SK-N-SH (cell line): Measurements from ENCODE around the gene ST13. TPM values are rescaled to one million over a fixed set of nuclear protein-coding genes. Genes with fewer than 3 reads are reported as not detected.

Source experiments
- CTCF ChIA-PET: fragments of 300-600, 350-600 bp; formaldehyde crosslinking; extraction: SDS; loops from one replicate; lab custom pipeline; 2021; lab: Yijun Ruan, JAX
- POLR2A ChIA-PET: fragments of 350-600 bp; sonication (Branson Sonifier 250); formaldehyde crosslinking; extraction: SDS; loops from one replicate; lab custom pipeline; 2020; ENCODE audit warnings: antibody characterized with exemption, inconsistent platforms; lab: Yijun Ruan, JAX
- DNase-seq: peaks from one replicate; pipeline ENCODE4 v3.0.0; 2012
- H2AFZ ChIP-seq: fragments of 200-600 bp; sonication (generic); 2 replicates; pipeline ENCODE4 v1.8.1; 2016; ENCODE audit warnings: antibody characterized with exemption, mild to moderate bottlenecking, low read depth
- H3F3A ChIP-seq: fragments of 200-600 bp; sonication (generic); replicated peaks from 2 replicates; pipeline ENCODE3; 2016; ENCODE audit warnings: antibody characterized with exemption, mild to moderate bottlenecking; ENCODE audit not compliant: insufficient read depth
- H3K27ac ChIP-seq, 2 experiments: fragments of 200-500 bp in 1 of 2; fragments of 200-600 bp in 1 of 2; sonication (Bioruptor generic) in 1 of 2; sonication (generic), shearing (Covaris generic) in 1 of 2; 2 replicates each; pipeline versions ENCODE4 v1.5.1 to v1.6.1; 2014 to 2016; ENCODE audit warnings: low read depth in 2 of 2, inconsistent platforms in 1 of 2, low read length in 1 of 2, mild to moderate bottlenecking in 1 of 2, mixed read lengths in 1 of 2
- H3K27me3 ChIP-seq: fragments of 200-600 bp; sonication (generic), shearing (Covaris generic); 2 replicates; pipeline ENCODE4 v1.6.1; 2016; ENCODE audit warnings: mixed run types; ENCODE audit not compliant: insufficient read depth
- H3K36me3 ChIP-seq, 2 experiments: fragments of 200-500 bp in 1 of 2; fragments of 200-600 bp in 1 of 2; sonication (Bioruptor generic) in 1 of 2; sonication (generic) in 1 of 2; replicated peaks in 1 of 2; 2 replicates each; pipeline versions ENCODE3 to v1.5.1; 2014 to 2016; ENCODE audit warnings: low read length in 1 of 2, mild to moderate bottlenecking in 1 of 2; ENCODE audit not compliant: insufficient read depth in 2 of 2, control insufficient read depth in 1 of 2
- H3K4me1 ChIP-seq, 2 experiments: fragments of 200-500 bp in 1 of 2; fragments of 200-600 bp in 1 of 2; sonication (Bioruptor generic) in 1 of 2; sonication (generic), shearing (Covaris generic) in 1 of 2; 2 replicates each; pipeline versions ENCODE4 v1.5.1 to v1.6.1; 2014 to 2016; ENCODE audit warnings: low read depth in 1 of 2, low read length in 1 of 2, mixed run types in 1 of 2; ENCODE audit not compliant: insufficient read depth in 2 of 2, control insufficient read depth in 1 of 2
- H3K4me2 ChIP-seq: fragments of 200-600 bp; sonication (generic), shearing (Covaris generic); 2 replicates; pipeline ENCODE4 v1.6.1; 2017; ENCODE audit warnings: mixed run types
- H3K4me3 ChIP-seq, 2 experiments: fragments of 200-500 bp in 1 of 2; fragments of 200-600 bp in 1 of 2; sonication (Bioruptor generic) in 1 of 2; sonication (generic), shearing (Covaris generic) in 1 of 2; 2 replicates each; pipeline versions ENCODE4 v1.5.1 to v1.8.1; 2014 to 2016; ENCODE audit warnings: low read depth in 2 of 2, inconsistent platforms in 1 of 2, low read length in 1 of 2, mild to moderate bottlenecking in 1 of 2, mixed read lengths in 1 of 2, moderate library complexity in 1 of 2
- H3K79me2 ChIP-seq: fragments of 200-600 bp; sonication (generic); 2 replicates; pipeline ENCODE4 v1.8.1; 2017; ENCODE audit warnings: mild to moderate bottlenecking; ENCODE audit not compliant: insufficient read depth
- H3K9ac ChIP-seq: fragments of 200-600 bp; sonication (generic); 2 replicates; pipeline ENCODE4 v1.6.1; 2017; ENCODE audit warnings: mixed run types
- H3K9me2 ChIP-seq: fragments of 200-600 bp; sonication (generic); 2 replicates; pipeline ENCODE4 v1.6.1; 2017; ENCODE audit warnings: mixed run types
- H3K9me3 ChIP-seq: fragments of 200-600 bp; sonication (generic); 2 replicates; pipeline ENCODE4 v1.6.1; 2017; ENCODE audit warnings: mixed run types, mild to moderate bottlenecking, moderate library complexity
- H4K20me1 ChIP-seq: fragments of 200-600 bp; sonication (generic); 2 replicates; pipeline ENCODE4 v1.6.1; 2017; ENCODE audit warnings: mild to moderate bottlenecking, mixed run types; ENCODE audit not compliant: insufficient read depth
- CHD2 ChIP-seq: fragments of 150-350 bp; IDR thresholded peaks from 2 replicates; pipeline ENCODE4 v1.6.1; 2018; ENCODE audit warnings: low read length; ENCODE audit not compliant: partially characterized antibody
- ELF1 ChIP-seq: IDR thresholded peaks from 2 replicates; pipeline ENCODE4 v1.4.0; 2012
- EZH2phosphoT487 ChIP-seq: fragments of 200-600 bp; sonication (generic); IDR thresholded peaks from 2 replicates; pipeline ENCODE4 v1.6.1; 2017; ENCODE audit warnings: low read depth, mixed run types, mild to moderate bottlenecking, antibody characterized with exemption, moderate library complexity, borderline replicate concordance
- FOSL2 ChIP-seq: IDR thresholded peaks from 2 replicates; pipeline ENCODE4 v1.4.0; 2012; ENCODE audit warnings: low read depth, mild to moderate bottlenecking, moderate library complexity, borderline replicate concordance
- FOXM1 ChIP-seq: IDR thresholded peaks from 2 replicates; pipeline ENCODE4 v1.4.0; 2012; ENCODE audit warnings: low read depth, mild to moderate bottlenecking
- GATA2 ChIP-seq: sonication (generic); formaldehyde crosslinking; IDR thresholded peaks from 2 replicates; pipeline ENCODE4 v1.5.0; 2020; ENCODE audit warnings: mild to moderate bottlenecking, missing genetic modification reagents
- JUND ChIP-seq: IDR thresholded peaks from 2 replicates; pipeline ENCODE4 v1.4.0; 2012
- MXI1 ChIP-seq: IDR thresholded peaks from 2 replicates; pipeline ENCODE4 v1.6.1; 2012; ENCODE audit warnings: mild to moderate bottlenecking, low read depth, low read length, improper control_type of control experiment
- NFIC ChIP-seq: IDR thresholded peaks from 2 replicates; pipeline ENCODE4 v1.4.0; 2012; ENCODE audit warnings: borderline replicate concordance
- RAD21 ChIP-seq: IDR thresholded peaks from 2 replicates; pipeline ENCODE4 v1.6.1; 2012; ENCODE audit warnings: mild to moderate bottlenecking, low read length
- RFX5 ChIP-seq: IDR thresholded peaks from 2 replicates; pipeline ENCODE4 v1.6.1; 2012; ENCODE audit warnings: mild to moderate bottlenecking, improper control_type of control experiment, low read length
- RXRA ChIP-seq: IDR thresholded peaks from 2 replicates; pipeline ENCODE4 v1.4.0; 2012; ENCODE audit warnings: low read depth, mild to moderate bottlenecking, borderline replicate concordance
- WGBS: methylation state at CpG from one replicate; pipeline ENCODE4 v1.1.6; 2017; ENCODE audit warnings: low lambda C conversion rate; 5-methylcytosine and 5-hydroxymethylcytosine counted together
- polyA plus RNA-seq, 3 experiments: library from polyadenylated mRNA; depleted of rRNA; stranded (reverse); fragments of >200 nt; gene quantifications; 2 replicates each; pipeline ENCODE4 v1.2.3, GENCODE V29; 2012
- TF ChIP-seq, protein P1 (sequence below): IDR thresholded peaks from 2 replicates; pipeline ENCODE4 v1.4.0; 2012; ENCODE audit warnings: low read depth, borderline replicate concordance
- TF ChIP-seq, protein P2 (sequence below): fragments of 200-600 bp; sonication (generic); IDR thresholded peaks from 2 replicates; pipeline ENCODE4 v1.6.1; 2017; ENCODE audit warnings: antibody characterized with exemption, mild to moderate bottlenecking, moderate library complexity
- TF ChIP-seq, protein P3 (sequence below): IDR thresholded peaks from 2 replicates; pipeline ENCODE4 v1.4.0; 2012; ENCODE audit warnings: low read depth, borderline replicate concordance
- TF ChIP-seq, protein P4 (sequence below): fragments of 150-350 bp; IDR thresholded peaks from 2 replicates; pipeline ENCODE4 v1.6.1; 2017; ENCODE audit warnings: antibody characterized with exemption, low read length, low read depth, borderline replicate concordance

Gene ST13
- polyA plus RNA-seq, 1 of the 3 experiments (the other 2 are of a cell fraction) = 66.0 TPM

DNA sequence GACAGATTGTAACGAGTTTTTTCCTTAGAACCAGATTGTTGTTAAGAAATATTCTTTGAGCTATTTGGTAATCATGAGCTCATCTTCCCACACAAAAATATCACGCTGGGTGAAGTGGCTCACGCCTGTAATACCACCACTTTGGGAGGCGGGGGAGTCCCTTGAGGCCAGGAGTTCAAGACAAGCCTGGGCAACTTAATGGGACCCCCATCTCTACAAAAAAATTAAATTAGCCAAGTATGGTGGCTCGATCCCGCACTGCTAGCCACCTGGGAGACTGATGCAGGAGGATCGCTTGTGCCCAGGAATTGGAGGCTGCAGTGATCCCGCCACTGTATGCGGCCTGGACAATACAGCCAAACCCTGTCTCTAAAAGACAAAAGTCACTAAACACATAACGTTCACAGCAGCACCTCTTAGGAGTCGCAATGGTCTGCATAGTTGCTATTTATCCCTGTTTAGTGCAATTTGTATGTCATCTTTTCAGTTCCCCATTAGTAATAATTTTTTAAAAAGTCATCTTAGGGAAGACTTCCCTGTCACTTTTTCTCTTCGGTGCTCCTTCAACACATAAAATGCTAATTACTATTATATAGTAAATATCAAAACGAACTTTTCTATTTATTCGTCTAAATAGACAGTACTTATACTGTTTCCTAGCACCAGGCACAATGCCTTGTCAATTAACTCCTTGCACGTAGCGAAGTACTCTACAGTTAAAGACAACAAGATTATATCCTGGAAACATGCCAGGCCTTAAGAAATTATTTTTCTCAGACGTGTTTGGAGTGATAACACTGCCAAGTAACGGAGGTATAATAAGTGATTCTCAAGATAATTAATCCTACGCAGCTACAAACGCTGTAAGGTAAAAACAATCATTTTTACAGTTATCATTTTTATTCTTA is 1.1 kb downstream of the ST13 start:
- no peak overlapping the region for H2AFZ ChIP-seq
- no peaks in the 10 kb centered on the region for H3F3A ChIP-seq
- H3K4me1 ChIP-seq = peaks cover 0 to 9% of the 10 kb centered on the region in 2 experiments; a peak in 3 of 4 replicates
- ChIA-PET POLR2A (no interaction called here), CTCF (no interaction called here)
- no peaks in the 10 kb centered on the region for H3K36me3 ChIP-seq
- peak overlapping the region in 1 of 2 experiments; percentile 93; a peak in 3 of 4 replicates for H3K27ac ChIP-seq
- peak overlapping the region; percentile 95 for H3K9ac ChIP-seq
- H4K20me1 ChIP-seq = peaks cover 32% of the 10 kb centered on the region; the same call in 1 of the 2 replicates
- no peaks in the 10 kb centered on the region for H3K9me3 ChIP-seq
- no peaks in the 10 kb centered on the region for H3K9me2 ChIP-seq
- no peaks in the 10 kb centered on the region for H3K27me3 ChIP-seq
- WGBS = 25% methylated on average over 20 of the region's 20 CpGs
- no peak for DNase-seq
- no peak for TF ChIP-seq RXRA
- H3K4me3 ChIP-seq = peak overlapping the region; percentile 76 to 77
- peaks cover 93% of the 10 kb centered on the region for H3K79me2 ChIP-seq
- H3K4me2 ChIP-seq = peak overlapping the region; percentile 83

DNA sequence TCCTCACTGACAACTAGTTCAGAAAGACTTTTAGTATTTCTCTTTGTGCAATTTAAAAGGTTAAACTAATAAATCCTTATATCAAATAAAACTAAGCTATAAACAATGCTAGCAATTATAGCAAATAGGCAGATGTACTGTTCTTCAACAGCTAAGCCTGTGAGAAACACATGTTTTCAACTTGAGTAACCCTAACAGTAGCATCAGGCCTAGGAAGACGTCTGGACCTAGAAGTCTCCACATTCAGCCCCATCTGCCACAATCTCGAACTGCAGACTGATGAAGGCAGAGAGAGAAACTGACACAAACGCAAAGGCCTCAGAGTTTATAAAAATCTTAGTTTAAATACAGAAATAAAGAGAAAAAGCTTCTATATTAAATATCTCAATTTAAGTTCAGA is 2.5 kb downstream of the ST13 start:
- H3K9ac ChIP-seq = peak overlapping the region; percentile 95; the same call in 1 of the 2 replicates
- peaks cover 0 to 8% of the 10 kb centered on the region in 2 experiments for H3K36me3 ChIP-seq
- H3K9me3 ChIP-seq = no peaks in the 10 kb centered on the region
- 16% methylated on average over 3 of the region's 3 CpGs for WGBS
- H3K4me3 ChIP-seq = peak overlapping the region in 1 of 2 experiments; percentile 76; a peak in 1 of 4 replicates
- no peaks in the 10 kb centered on the region for H3K9me2 ChIP-seq
- H2AFZ ChIP-seq = no peak overlapping the region
- peaks cover 0 to 9% of the 10 kb centered on the region in 2 experiments; a peak in 3 of 4 replicates for H3K4me1 ChIP-seq
- no peaks in the 10 kb centered on the region for H3F3A ChIP-seq
- peaks cover 32% of the 10 kb centered on the region; the same call in 1 of the 2 replicates for H4K20me1 ChIP-seq
- no peak overlapping the region for H3K27ac ChIP-seq
- peaks cover 93% of the 10 kb centered on the region for H3K79me2 ChIP-seq
- CTCF ChIA-PET = interaction anchor here (1.0 kb wide), 1 partner anchor 207 kb away, joined by 3 read pairs; no protein-coding TSS in a partner anchor
- peak overlapping the region; percentile 83 for H3K4me2 ChIP-seq
- peak; percentile 0 for DNase-seq
- no peaks in the 10 kb centered on the region for H3K27me3 ChIP-seq
- POLR2A ChIA-PET = no interaction called here
- TF ChIP-seq, protein P1, sequence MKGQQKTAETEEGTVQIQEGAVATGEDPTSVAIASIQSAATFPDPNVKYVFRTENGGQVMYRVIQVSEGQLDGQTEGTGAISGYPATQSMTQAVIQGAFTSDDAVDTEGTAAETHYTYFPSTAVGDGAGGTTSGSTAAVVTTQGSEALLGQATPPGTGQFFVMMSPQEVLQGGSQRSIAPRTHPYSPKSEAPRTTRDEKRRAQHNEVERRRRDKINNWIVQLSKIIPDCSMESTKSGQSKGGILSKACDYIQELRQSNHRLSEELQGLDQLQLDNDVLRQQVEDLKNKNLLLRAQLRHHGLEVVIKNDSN = no peak
- TF ChIP-seq ELF1 (no peak), CHD2 (no peak), RFX5 (no peak), FOXM1 (no peak), MXI1 (no peak), NFIC (no peak), FOSL2 (no peak), GATA2 (CRISPR knock-in tag) (no peak), RAD21 (no peak), EZH2phosphoT487 (no peak), JUND (no peak), RXRA (no peak)
- TF ChIP-seq, protein P2, sequence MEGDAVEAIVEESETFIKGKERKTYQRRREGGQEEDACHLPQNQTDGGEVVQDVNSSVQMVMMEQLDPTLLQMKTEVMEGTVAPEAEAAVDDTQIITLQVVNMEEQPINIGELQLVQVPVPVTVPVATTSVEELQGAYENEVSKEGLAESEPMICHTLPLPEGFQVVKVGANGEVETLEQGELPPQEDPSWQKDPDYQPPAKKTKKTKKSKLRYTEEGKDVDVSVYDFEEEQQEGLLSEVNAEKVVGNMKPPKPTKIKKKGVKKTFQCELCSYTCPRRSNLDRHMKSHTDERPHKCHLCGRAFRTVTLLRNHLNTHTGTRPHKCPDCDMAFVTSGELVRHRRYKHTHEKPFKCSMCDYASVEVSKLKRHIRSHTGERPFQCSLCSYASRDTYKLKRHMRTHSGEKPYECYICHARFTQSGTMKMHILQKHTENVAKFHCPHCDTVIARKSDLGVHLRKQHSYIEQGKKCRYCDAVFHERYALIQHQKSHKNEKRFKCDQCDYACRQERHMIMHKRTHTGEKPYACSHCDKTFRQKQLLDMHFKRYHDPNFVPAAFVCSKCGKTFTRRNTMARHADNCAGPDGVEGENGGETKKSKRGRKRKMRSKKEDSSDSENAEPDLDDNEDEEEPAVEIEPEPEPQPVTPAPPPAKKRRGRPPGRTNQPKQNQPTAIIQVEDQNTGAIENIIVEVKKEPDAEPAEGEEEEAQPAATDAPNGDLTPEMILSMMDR = no peak
- TF ChIP-seq, protein P3, sequence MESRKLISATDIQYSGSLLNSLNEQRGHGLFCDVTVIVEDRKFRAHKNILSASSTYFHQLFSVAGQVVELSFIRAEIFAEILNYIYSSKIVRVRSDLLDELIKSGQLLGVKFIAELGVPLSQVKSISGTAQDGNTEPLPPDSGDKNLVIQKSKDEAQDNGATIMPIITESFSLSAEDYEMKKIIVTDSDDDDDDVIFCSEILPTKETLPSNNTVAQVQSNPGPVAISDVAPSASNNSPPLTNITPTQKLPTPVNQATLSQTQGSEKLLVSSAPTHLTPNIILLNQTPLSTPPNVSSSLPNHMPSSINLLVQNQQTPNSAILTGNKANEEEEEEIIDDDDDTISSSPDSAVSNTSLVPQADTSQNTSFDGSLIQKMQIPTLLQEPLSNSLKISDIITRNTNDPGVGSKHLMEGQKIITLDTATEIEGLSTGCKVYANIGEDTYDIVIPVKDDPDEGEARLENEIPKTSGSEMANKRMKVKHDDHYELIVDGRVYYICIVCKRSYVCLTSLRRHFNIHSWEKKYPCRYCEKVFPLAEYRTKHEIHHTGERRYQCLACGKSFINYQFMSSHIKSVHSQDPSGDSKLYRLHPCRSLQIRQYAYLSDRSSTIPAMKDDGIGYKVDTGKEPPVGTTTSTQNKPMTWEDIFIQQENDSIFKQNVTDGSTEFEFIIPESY = no peak
- TF ChIP-seq, protein P4, sequence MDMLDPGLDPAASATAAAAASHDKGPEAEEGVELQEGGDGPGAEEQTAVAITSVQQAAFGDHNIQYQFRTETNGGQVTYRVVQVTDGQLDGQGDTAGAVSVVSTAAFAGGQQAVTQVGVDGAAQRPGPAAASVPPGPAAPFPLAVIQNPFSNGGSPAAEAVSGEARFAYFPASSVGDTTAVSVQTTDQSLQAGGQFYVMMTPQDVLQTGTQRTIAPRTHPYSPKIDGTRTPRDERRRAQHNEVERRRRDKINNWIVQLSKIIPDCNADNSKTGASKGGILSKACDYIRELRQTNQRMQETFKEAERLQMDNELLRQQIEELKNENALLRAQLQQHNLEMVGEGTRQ = no peak
